ENCODE data around the gene MRFAP1. TPM values are rescaled to one million over a fixed set of nuclear protein-coding genes. Genes with fewer than 3 reads are reported as not detected.

Gene MRFAP1
- total and polyA plus RNA-seq, 2 donors (not counting 1 experiment from before 2014, with no cell fraction given), result 54.8 to 113 TPM

GRCh38 chr4:6632125-6632524, 8.4 kb upstream of the MRFAP1 start:
- intact Hi-C loops (cut with micrococcal nuclease), result no loop called here
- CTCF ChIA-PET, result no interaction called here
- no peak overlapping the region for H3K27ac Mint-ChIP-seq
- DNase-seq (no peak), ATAC-seq (ENCODE audit: low read depth) (no peak)
- Histone ChIP-seq H3K4me1 (ENCODE audit: control insufficient read depth in 2 of 2, insufficient read depth in 2 of 2, low read length in 2 of 2) (no peaks in the 10 kb centered on the region), H3K79me2 (ENCODE audit: control insufficient read depth, insufficient read depth, low read length) (peaks cover 10% of the 10 kb centered on the region), H3K4me3 (ENCODE audit: control extremely low read depth in 1 of 5, extremely low read depth in 1 of 5, insufficient read depth in 1 of 5, low read depth in 2 of 5, low read length in 4 of 5) (no peak overlapping the region), H3K27ac (ENCODE audit: low read length in 2 of 2) (no peak overlapping the region), H3K4me2 (replicated peaks; ENCODE audit: low read depth, low read length, poor library complexity, severe bottlenecking) (no peak overlapping the region), H2AFZ (ENCODE audit: insufficient read depth, low read depth, low read length, poor library complexity, severe bottlenecking) (no peak overlapping the region), H3K27me3 (replicated peaks in 1 of 4; ENCODE audit: control extremely low read depth in 1 of 4, control insufficient read depth in 3 of 4, insufficient read depth in 4 of 4, low read length in 3 of 4) (no peaks in the 10 kb centered on the region), H3K9me3 (ENCODE audit: control extremely low read depth in 1 of 3, control insufficient read depth in 2 of 3, insufficient read depth in 1 of 3, low read length in 2 of 3) (no peaks in the 10 kb centered on the region), H4K20me1 (ENCODE audit: control insufficient read depth, insufficient read depth, low read length, poor library complexity, severe bottlenecking) (no peaks in the 10 kb centered on the region), H3K36me3 (replicated peaks in 1 of 2; ENCODE audit: control extremely low read depth in 1 of 2, control insufficient read depth in 1 of 2, extremely low read depth in 1 of 2, insufficient read depth in 2 of 2, low read length in 1 of 2) (no peaks in the 10 kb centered on the region), H3K9ac (ENCODE audit: low read length) (no peak overlapping the region)
- no peaks in the 10 kb centered on the region for H3K9me3 Mint-ChIP-seq (ENCODE audit: insufficient read depth)
- WGBS (ENCODE audit: insufficient coverage), result 93% methylated on average over 3 of the region's 4 CpGs
- H3K4me1 Mint-ChIP-seq, result no peaks in the 10 kb centered on the region
- H3K4me3 Mint-ChIP-seq, result no peak overlapping the region
- H3K27me3 Mint-ChIP-seq, result no peaks in the 10 kb centered on the region
- TF ChIP-seq CTCF (IDR thresholded peaks at IDR 0.05) (no peak), EZH2 (IDR thresholded peaks at IDR 0.05; ENCODE audit: borderline replicate concordance, insufficient read depth, low read depth, low read length, poor library complexity, severe bottlenecking) (no peak)
- POLR2A ChIA-PET, result no interaction called here

DNA sequence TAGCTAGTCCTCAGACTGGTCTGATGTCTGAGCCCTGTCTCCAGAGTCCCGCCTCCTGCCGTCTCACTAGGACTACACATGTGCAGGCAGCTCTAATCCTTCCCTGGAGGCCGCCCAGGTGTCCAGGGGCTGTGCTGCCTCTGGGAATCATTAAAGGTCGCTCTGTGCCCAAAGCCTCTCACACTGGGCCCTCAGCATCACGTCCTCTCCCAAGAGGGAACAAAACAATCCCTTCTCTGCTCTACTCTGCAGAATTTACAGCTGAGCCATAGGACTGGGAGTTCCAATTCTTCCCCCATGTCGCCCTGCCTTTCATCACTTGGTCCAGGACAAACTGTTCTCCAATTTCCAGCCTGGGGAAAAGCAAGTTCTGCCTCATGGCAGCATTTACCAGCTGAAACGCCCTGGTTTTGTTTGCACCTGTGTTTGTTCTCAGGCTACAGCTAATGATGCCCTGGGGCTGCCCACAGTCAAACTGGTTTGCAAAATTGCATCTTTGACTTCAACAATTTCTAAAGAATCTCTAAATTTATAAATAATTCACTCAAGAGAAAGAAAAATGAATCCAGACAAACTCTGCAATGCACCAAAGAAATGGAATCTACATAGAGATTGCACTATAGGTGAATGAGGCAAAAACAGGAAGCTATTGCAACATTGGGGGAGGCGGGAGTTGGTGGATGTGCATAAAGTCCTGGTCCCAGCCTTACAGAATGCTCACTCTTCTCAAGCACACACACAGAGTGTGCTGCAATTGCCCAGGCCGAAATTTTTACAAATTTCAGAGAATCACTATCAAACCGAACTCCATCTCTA, 7.2 kb upstream of the MRFAP1 start:
- ChIA-PET POLR2A (no interaction called here), CTCF (no interaction called here)
- Histone ChIP-seq H3K79me2 (ENCODE audit: control insufficient read depth, insufficient read depth, low read length) (peaks cover 10% of the 10 kb centered on the region), H3K4me3 (ENCODE audit: control extremely low read depth in 1 of 5, extremely low read depth in 1 of 5, insufficient read depth in 1 of 5, low read depth in 2 of 5, low read length in 4 of 5) (no peak overlapping the region), H4K20me1 (ENCODE audit: control insufficient read depth, insufficient read depth, low read length, poor library complexity, severe bottlenecking) (no peaks in the 10 kb centered on the region), H3K27me3 (replicated peaks in 1 of 4; ENCODE audit: control extremely low read depth in 1 of 4, control insufficient read depth in 3 of 4, insufficient read depth in 4 of 4, low read length in 3 of 4) (no peaks in the 10 kb centered on the region), H3K9ac (ENCODE audit: low read length) (no peak overlapping the region), H3K9me3 (ENCODE audit: control extremely low read depth in 1 of 3, control insufficient read depth in 2 of 3, insufficient read depth in 1 of 3, low read length in 2 of 3) (no peaks in the 10 kb centered on the region), H3K36me3 (replicated peaks in 1 of 2; ENCODE audit: control extremely low read depth in 1 of 2, control insufficient read depth in 1 of 2, extremely low read depth in 1 of 2, insufficient read depth in 2 of 2, low read length in 1 of 2) (no peaks in the 10 kb centered on the region), H2AFZ (ENCODE audit: insufficient read depth, low read depth, low read length, poor library complexity, severe bottlenecking) (no peak overlapping the region), H3K4me2 (replicated peaks; ENCODE audit: low read depth, low read length, poor library complexity, severe bottlenecking) (no peak overlapping the region), H3K27ac (ENCODE audit: low read length in 2 of 2) (no peak overlapping the region), H3K4me1 (ENCODE audit: control insufficient read depth in 2 of 2, insufficient read depth in 2 of 2, low read length in 2 of 2) (no peaks in the 10 kb centered on the region)
- H3K27ac Mint-ChIP-seq, result no peak overlapping the region
- TF ChIP-seq EZH2 (IDR thresholded peaks at IDR 0.05; ENCODE audit: borderline replicate concordance, insufficient read depth, low read depth, low read length, poor library complexity, severe bottlenecking) (no peak), CTCF (IDR thresholded peaks at IDR 0.05) (no peak)
- H3K27me3 Mint-ChIP-seq, result no peaks in the 10 kb centered on the region
- intact Hi-C loops (cut with micrococcal nuclease), result no loop called here
- no peak for ATAC-seq (ENCODE audit: low read depth)
- H3K4me3 Mint-ChIP-seq, result no peak overlapping the region
- H3K9me3 Mint-ChIP-seq (ENCODE audit: insufficient read depth), result no peaks in the 10 kb centered on the region
- no peaks in the 10 kb centered on the region for H3K4me1 Mint-ChIP-seq
- DNase-seq, result no peak
- 90% methylated on average over 7 of the region's 10 CpGs for WGBS (ENCODE audit: insufficient coverage)

All from B cell (primary cell).